Esophagus (tissue), 2 donors: Measurements from ENCODE around the gene RASSF7. TPM values are rescaled to one million over a fixed set of nuclear protein-coding genes. Genes with fewer than 3 reads are reported as not detected.

Experiments used
- H3K27ac ChIP-seq, 2 donors: one replicate each; pipeline ENCODE4 v1.5.1; 2013; ENCODE audit warnings: low read depth in 2 of 2, mild to moderate bottlenecking in 2 of 2, inconsistent platforms in 1 of 2, low read length in 1 of 2, moderate library complexity in 1 of 2
- H3K27me3 ChIP-seq, 2 donors: one replicate each; pipeline ENCODE4 v1.6.1; 2013; ENCODE audit warnings: low read length in 2 of 2, control low read depth in 1 of 2, mild to moderate bottlenecking in 1 of 2; ENCODE audit not compliant: insufficient read depth in 2 of 2, control insufficient read depth in 1 of 2
- H3K36me3 ChIP-seq, 2 donors: one replicate each; pipeline ENCODE4 v1.6.1; 2013; ENCODE audit warnings: low read length in 1 of 2; ENCODE audit not compliant: control insufficient read depth in 2 of 2, insufficient read depth in 2 of 2
- H3K4me1 ChIP-seq, 2 donors: one replicate each; pipeline ENCODE4 v1.6.1; 2013; ENCODE audit warnings: low read length in 1 of 2; ENCODE audit not compliant: control insufficient read depth in 2 of 2, insufficient read depth in 2 of 2
- H3K4me3 ChIP-seq, 2 donors: one replicate each; pipeline ENCODE4 v1.5.1; 2013; ENCODE audit warnings: low read length in 2 of 2, mild to moderate bottlenecking in 2 of 2, low read depth in 1 of 2, moderate library complexity in 1 of 2
- H3K9me3 ChIP-seq, 2 donors: one replicate each; pipeline ENCODE4 v1.6.1; 2013; ENCODE audit warnings: mild to moderate bottlenecking in 2 of 2, low read depth in 1 of 2, low read length in 1 of 2, moderate library complexity in 1 of 2; ENCODE audit not compliant: control insufficient read depth in 2 of 2, insufficient read depth in 1 of 2
- WGBS, 2 donors: extraction: QIAGEN DNeasy Blood & Tissue Kit; methylation state at CpG; one replicate each; pipeline ENCODE4 v1.1.7; 2013; 5-methylcytosine and 5-hydroxymethylcytosine counted together
- polyA plus RNA-seq, 2 donors: library from polyadenylated mRNA; stranded (reverse); fragments of 200-250 nt; gene quantifications; one replicate each; pipeline ENCODE4 v1.2.3, GENCODE V29; 2013
- donor health status: healthy with polysubstance abuse.
- donor health status: Bipolar disorder and iron deficiency.

Gene RASSF7
- polyA plus RNA-seq, 2 donors: 46.6 to 82.4 TPM

DNA sequence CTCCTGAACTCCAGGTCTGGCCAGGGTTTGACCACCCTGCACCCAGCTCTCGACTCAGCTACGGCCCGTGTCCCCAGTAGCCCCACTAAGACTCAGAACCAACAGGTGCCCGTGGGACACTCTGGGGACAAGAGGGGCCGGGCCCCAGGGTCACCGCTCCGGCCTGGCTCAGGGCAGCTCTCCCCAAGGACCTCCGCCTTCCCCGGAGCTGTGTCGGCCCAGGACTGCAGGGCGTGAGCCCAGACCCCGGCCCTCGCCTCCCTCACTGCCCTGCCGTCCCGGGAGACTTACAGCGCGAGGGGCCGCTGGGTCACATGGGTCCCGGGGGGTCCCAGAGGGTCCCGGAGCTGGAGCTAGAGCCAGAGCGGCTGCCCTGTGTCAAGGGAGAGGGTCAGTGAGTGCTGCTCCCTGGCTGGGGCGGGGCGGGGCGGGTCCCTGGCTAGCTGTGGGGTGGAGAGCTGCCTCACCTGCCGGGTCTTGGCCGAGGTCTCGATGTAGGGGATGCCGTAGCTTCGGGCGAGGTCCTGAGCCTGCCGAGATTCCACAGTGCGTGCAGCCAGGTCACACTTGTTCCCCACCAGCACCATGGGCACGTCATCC lies 27.7 kb upstream of the RASSF7 start:
- no peak overlapping the region for H3K4me3 ChIP-seq
- peaks cover 0 to 38% of the 10 kb centered on the region in 2 donors for H3K36me3 ChIP-seq
- 84 to 85% methylated on average over 33 of the region's 33 CpGs for WGBS, 2 donors
- no peaks in the 10 kb centered on the region for H3K9me3 ChIP-seq
- no peak overlapping the region for H3K27ac ChIP-seq
- peaks cover 5 to 32% of the 10 kb centered on the region in 2 donors for H3K4me1 ChIP-seq
- no peaks in the 10 kb centered on the region for H3K27me3 ChIP-seq

DNA sequence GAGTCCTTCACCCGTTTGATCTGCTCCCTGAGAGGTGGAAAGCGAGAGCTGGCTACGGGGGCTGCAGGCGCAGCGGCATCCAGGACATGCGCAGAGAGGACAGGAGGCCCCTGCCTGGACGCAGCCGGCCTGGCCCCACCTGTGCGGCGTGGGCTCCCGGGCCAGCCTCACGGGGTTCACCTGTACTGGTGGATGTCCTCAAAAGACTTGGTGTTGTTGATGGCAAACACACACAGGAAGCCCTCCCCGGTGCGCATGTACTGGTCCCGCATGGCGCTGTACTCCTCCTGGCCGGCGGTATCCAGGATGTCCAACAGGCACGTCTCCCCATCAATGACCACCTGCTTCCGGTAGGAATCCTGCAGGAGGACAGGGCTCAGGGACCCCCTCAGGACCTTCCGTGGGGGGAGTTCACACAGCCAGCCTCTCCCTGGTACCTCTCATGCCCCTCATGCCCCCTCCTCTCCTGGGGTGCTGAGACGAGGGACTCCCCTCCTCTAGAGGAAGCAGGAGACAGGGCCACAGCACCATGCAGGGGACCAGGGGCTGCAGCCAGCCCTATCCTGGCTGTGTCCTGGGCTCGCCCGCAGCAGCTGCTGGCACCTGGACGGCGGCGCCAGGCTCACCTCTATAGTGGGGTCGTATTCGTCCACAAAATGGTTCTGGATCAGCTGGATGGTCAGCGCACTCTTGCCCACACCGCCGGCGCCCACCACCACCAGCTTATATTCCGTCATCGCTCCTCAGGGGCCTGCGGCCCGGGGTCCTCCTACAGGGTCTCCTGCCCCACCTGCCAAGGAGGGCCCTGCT lies 27.0 kb upstream of the RASSF7 start:
- Histone ChIP-seq H3K36me3 (peaks cover 0 to 37% of the 10 kb centered on the region in 2 donors), H3K27me3 (no peaks in the 10 kb centered on the region), H3K4me1 (peaks cover 5 to 32% of the 10 kb centered on the region in 2 donors), H3K27ac (peak overlapping the region; percentile 24 to 60), H3K4me3 (peak overlapping the region; percentile 72 to 81), H3K9me3 (no peaks in the 10 kb centered on the region)
- WGBS, 2 donors: 87 to 88% methylated on average over 36 to 37 of the region's 37 CpGs

DNA sequence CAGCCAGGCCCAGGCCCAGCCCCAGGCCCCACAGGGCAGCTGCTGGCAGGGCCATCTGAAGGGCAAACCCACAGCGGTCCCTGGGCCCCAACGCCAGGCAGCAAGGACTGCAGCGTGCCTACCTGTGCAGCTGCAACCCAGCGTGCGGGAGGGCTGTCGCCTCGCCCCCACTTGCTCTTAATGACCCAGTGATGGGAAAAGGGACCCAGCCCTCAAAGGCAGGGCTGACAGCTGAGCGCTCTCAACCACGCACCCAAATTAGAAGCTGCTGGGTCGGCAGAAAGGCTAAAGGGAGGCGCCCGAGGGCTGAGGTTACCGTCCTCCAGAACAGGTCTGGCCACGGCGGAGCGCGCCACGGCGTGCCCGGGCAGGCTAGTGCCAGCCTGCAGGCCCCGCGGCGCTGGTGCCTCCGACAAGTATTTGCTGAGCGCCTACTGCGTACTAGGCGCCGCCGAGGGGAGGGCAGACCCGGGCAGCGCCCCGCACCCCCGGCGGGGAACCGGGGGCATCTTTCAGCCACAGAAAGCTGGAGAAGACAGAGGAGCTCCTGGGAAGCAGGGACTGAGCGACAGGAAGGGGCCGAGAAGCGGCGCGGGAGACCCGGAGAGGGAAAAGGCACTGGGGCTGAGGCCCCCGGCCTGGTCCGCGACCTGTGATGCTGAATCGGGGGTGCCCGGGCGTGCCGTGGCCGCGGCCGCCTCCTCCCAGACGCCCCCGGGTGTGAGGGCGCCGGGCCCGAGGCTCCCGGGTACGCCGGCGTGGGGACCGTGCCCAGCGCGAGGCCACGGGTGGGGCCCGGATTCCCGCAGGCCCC lies 26.2 kb upstream of the RASSF7 start:
- no peaks in the 10 kb centered on the region for H3K9me3 ChIP-seq
- H3K27ac ChIP-seq: peak overlapping the region; percentile 82 to 97
- peaks cover 0 to 35% of the 10 kb centered on the region in 2 donors for H3K36me3 ChIP-seq
- peak overlapping the region; percentile 72 to 81 for H3K4me3 ChIP-seq
- peaks cover 5 to 32% of the 10 kb centered on the region in 2 donors for H3K4me1 ChIP-seq
- H3K27me3 ChIP-seq: no peaks in the 10 kb centered on the region
- 5% methylated on average over 57 to 66 of the region's 66 CpGs for WGBS, 2 donors

DNA sequence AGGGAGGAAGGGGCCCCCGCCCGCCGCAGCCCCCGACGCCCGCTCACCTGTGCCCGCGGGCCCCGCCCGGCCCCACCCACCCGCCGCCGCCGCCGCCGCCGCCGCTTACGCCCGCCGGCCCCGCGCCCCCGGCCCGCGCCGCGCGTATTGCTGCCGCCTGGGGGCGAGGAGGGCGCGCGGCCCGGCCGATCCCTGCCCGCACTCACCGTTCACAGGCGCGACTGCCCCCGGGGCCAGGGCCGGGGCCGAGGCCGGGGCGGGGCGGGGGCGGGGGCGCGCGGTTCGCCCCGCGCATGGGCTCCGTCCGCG lies 25.6 kb upstream of the RASSF7 start:
- Histone ChIP-seq H3K4me1 (peaks cover 5 to 29% of the 10 kb centered on the region in 2 donors), H3K27me3 (no peaks in the 10 kb centered on the region), H3K36me3 (peaks cover 0 to 35% of the 10 kb centered on the region in 2 donors), H3K9me3 (no peaks in the 10 kb centered on the region), H3K27ac (peak overlapping the region; percentile 82 to 97), H3K4me3 (peak overlapping the region; percentile 72 to 81)
- 1% methylated on average over 55 of the region's 56 CpGs; no CpG with 5 or more reads in 1 of the 2 donors for WGBS, 2 donors

DNA sequence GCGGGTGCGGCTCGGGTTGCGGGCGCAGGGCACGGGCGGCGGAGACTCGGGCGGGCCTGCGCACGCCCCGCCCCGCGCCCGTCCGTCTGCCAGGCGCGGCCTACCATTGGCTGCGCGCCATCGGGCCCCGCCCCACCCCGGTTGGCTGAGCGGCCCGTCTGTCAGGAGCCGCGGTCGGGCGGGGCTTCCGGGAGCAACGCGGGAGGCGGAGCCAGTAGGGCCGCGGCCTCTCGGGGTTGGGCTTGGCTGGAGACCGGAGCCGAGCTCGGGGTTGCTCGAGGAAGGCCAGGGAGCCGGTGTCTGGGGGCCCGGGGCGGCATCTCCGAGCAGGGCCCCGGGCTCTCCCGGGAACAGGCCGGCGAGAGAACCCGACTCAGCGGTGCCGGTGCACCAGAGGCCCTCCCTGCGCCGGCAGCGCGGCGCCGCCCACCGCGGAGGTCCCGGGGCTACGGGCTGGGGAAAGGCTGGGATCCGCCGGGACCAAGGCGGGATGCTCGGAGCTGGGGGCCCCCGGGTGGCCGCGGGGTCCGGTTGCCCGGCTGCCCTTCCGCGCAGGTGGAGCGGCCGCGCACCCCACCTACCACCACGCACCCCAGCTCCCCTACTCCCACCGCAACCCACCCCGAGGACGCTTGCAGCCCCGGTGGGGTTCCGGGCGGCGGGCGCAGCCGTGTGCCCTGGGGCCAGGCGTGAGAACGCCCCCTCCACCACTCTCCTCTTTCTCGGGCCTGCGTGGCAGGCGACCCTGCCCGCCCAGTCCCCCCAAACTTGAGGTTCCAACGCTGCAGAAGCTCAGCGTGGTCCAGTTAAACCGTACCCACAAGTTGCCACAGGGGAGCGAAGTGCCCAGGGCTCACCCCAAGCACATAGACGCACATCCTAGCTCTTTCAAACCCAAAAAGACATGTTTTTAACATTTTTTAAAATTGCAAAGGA lies 25.0 kb upstream of the RASSF7 start, which contains the start of gene HRAS:
Gene HRAS (minus strand): TSS at position 58 of the 936 bp plus-strand sequence.
- Histone ChIP-seq H3K36me3 (peaks cover 0 to 35% of the 10 kb centered on the region in 2 donors), H3K27me3 (no peaks in the 10 kb centered on the region), H3K4me1 (peaks cover 5 to 29% of the 10 kb centered on the region in 2 donors), H3K4me3 (peak within 1 kb of the TSS; percentile 72 to 81), H3K27ac (peak within 1 kb of the TSS; percentile 82 to 97), H3K9me3 (no peaks in the 10 kb centered on the region)
- 2% methylated on average over 65 to 97 of the region's 97 CpGs for WGBS, 2 donors

DNA sequence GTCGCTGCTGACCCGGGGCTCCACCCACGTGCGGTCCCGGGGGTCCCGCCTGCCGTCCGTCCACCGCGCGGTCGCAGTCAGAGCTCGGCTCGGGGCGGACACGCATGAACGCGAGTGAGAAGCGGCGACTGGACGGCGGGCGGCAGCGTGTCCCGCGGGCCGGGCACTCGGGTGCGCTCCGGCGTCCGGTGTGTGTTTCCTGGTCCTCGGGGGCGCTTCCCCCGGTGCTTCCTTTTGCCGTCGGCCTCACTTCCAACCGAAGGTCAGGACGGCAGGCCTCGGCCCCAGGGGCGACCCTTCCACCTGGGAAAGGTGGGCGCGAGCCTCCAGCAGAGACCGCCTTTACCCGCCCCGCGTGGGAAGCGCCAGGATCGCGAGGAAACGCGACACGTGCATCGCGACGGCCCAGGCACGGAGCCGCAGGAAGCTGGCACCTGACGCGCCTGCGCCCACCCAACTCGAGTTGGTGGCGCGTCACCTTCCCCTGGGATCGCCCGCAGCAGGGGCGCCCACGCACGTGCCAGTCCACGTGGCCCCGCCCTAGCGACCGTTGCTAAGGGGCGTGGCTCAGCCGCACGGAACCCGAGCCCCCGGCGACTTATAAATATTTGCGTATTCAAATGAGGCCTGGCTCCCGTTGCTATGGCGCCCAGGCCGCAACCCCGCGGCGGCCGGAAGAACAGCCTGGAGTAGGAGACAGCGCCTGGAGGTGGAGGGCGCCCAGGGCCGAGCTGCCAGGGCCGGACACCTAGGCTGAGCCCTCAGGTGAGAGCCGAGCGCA lies 23.7 kb upstream of the RASSF7 start, which contains the start of gene LRRC56:
Gene LRRC56 (plus strand): TSS at position 687 of the 781 bp plus-strand sequence. CDS start 3,158 bp downstream, outside the sequence.
- 1 to 4% methylated on average over 87 to 93 of the region's 93 CpGs for WGBS, 2 donors
- H3K9me3 ChIP-seq: no peaks in the 10 kb centered on the region
- peak within 1 kb of the TSS; percentile 17 to 61 for H3K27ac ChIP-seq
- peaks cover 0 to 24% of the 10 kb centered on the region in 2 donors for H3K36me3 ChIP-seq
- H3K4me1 ChIP-seq: peaks cover 5 to 29% of the 10 kb centered on the region in 2 donors
- H3K27me3 ChIP-seq: no peaks in the 10 kb centered on the region
- H3K4me3 ChIP-seq: peak within 1 kb of the TSS; percentile 20 to 41

DNA sequence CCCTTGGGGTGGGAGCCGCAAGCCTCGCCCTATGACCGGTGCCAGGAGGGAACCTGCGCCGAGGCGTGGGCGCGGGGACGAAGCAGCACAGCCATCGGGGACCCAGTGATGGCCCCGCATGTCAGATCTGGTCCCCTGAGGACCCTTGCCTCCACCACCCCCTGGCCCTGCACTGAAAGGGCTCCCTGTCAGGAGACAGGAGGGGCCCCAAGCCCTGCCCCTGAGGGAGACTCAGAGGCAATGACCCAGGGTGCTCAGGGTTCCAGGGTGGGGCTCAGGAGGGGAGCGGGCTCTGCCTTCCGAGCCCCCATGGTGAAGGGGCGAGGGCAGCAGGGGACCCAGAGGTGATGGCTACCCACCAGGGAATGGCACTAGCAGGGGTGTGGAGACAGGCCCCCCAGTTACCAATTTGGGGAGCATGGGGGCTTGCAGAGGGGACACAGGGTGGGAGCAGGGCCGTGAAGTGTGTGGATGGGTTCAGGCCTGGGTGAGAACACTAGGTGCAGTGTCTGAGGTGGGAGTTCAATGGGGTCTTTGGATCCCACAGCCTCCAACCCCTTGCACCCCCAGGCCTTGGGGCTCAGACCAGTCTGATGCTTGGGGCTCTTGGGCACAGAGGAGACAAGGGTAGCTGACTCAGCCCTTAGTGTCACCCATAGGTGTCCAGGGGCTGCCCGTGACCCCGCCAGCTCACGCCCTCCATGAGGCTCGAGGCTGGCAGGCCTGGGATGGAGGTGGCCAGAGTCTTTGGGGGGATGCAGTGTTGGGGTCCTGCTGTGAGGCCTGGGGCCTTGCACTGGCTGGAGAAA lies 22.9 kb upstream of the RASSF7 start:
- Histone ChIP-seq H3K27ac (peak overlapping the region in 1 of 2 donors; percentile 0), H3K4me3 (peak overlapping the region; percentile 20 to 41), H3K4me1 (peaks cover 5 to 23% of the 10 kb centered on the region in 2 donors), H3K36me3 (peaks cover 0 to 16% of the 10 kb centered on the region in 2 donors), H3K9me3 (no peaks in the 10 kb centered on the region), H3K27me3 (no peaks in the 10 kb centered on the region)
- WGBS, 2 donors: 40 to 45% methylated on average over 19 of the region's 19 CpGs
